ENCODE measurements around the gene GGTA1. TPM values are rescaled to one million over a fixed set of nuclear protein-coding genes. Genes with fewer than 3 reads are reported as not detected.

The GGTA1 gene
- total RNA-seq, 4 donors from 2014 or later = 10.8 to 34.0 (median 27.2) TPM

- DNase-seq = no peak
- H3K36me3 ChIP-seq = no peaks in the 10 kb centered on the region
- 71 to 88% methylated on average over 2 to 4 of the region's 4 CpGs for WGBS, 2 donors
- H3K27me3 ChIP-seq = no peaks in the 10 kb centered on the region
- intact Hi-C loops (cut with DNase I) = no loop called here
- H3K9me3 ChIP-seq = no peaks in the 10 kb centered on the region
- TF ChIP-seq, protein P1, sequence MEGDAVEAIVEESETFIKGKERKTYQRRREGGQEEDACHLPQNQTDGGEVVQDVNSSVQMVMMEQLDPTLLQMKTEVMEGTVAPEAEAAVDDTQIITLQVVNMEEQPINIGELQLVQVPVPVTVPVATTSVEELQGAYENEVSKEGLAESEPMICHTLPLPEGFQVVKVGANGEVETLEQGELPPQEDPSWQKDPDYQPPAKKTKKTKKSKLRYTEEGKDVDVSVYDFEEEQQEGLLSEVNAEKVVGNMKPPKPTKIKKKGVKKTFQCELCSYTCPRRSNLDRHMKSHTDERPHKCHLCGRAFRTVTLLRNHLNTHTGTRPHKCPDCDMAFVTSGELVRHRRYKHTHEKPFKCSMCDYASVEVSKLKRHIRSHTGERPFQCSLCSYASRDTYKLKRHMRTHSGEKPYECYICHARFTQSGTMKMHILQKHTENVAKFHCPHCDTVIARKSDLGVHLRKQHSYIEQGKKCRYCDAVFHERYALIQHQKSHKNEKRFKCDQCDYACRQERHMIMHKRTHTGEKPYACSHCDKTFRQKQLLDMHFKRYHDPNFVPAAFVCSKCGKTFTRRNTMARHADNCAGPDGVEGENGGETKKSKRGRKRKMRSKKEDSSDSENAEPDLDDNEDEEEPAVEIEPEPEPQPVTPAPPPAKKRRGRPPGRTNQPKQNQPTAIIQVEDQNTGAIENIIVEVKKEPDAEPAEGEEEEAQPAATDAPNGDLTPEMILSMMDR (IDR thresholded peaks at IDR 0.05) = no peak
- no peak for TF ChIP-seq POLR2A (IDR thresholded peaks at IDR 0.05)
- H3K4me1 ChIP-seq = peaks cover 10 to 33% (median 19%) of the 10 kb centered on the region in 3 donors
- H3K27ac ChIP-seq = no peak overlapping the region
- H3K4me3 ChIP-seq = no peak overlapping the region
Measured at GRCh38 chr9:121542025-121542424, 42.4 kb upstream of the GGTA1 start.

- Histone ChIP-seq H3K36me3 (no peaks in the 10 kb centered on the region), H3K27ac (no peak overlapping the region), H3K27me3 (no peaks in the 10 kb centered on the region), H3K9me3 (no peaks in the 10 kb centered on the region), H3K4me1 (peaks cover 10 to 35% (median 18%) of the 10 kb centered on the region in 3 donors), H3K4me3 (no peak overlapping the region)
- TF ChIP-seq POLR2A (IDR thresholded peaks at IDR 0.05) = no peak
- TF ChIP-seq, protein P1 (IDR thresholded peaks at IDR 0.05) = no peak
- no peak for DNase-seq
- intact Hi-C loops (cut with DNase I) = no loop called here
- WGBS, 2 donors = 93% methylated on average over 2 of the region's 3 CpGs
Measured at GRCh38 chr9:121541256-121541655, 41.6 kb upstream of the GGTA1 start.

DNA sequence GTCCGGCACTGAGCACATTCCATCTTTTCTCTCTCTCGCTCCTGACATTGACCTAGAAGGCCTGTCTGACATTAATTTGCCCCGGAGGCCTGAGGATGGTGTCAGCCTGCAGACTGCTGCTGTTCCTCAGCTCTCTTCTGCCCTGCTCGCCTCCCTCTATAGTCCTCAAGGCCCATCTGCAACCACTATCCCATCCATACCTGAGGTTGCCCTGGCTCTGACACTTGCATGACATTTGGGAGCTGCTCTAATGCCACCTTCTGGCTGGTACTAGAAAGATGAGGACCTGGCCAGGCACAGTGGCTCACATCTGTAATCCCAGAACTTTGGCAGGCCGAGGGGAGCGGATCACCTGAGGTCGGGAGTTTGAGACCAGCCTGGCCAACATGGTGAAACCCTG, 38.6 kb upstream of the GGTA1 start:
- H3K27ac ChIP-seq = peak overlapping the region in 2 of 4 donors; percentile 50 to 64
- 50 to 89% methylated on average over 4 of the region's 7 CpGs for WGBS, 2 donors
- H3K4me1 ChIP-seq = peaks cover 10 to 35% (median 14%) of the 10 kb centered on the region in 3 donors
- DNase-seq = no peak
- intact Hi-C loops (cut with DNase I) = loop anchor here (10.0 kb wide), 1 partner anchor 73 kb away; no protein-coding TSS in a partner anchor
- H3K4me3 ChIP-seq = no peak overlapping the region
- no peaks in the 10 kb centered on the region for H3K27me3 ChIP-seq
- no peaks in the 10 kb centered on the region for H3K36me3 ChIP-seq
- TF ChIP-seq, protein P1 (IDR thresholded peaks at IDR 0.05) = peak in 4 of 6 experiments; percentile 5 to 60 (median 23)
- no peak for TF ChIP-seq POLR2A (IDR thresholded peaks at IDR 0.05)
- no peaks in the 10 kb centered on the region for H3K9me3 ChIP-seq

DNA sequence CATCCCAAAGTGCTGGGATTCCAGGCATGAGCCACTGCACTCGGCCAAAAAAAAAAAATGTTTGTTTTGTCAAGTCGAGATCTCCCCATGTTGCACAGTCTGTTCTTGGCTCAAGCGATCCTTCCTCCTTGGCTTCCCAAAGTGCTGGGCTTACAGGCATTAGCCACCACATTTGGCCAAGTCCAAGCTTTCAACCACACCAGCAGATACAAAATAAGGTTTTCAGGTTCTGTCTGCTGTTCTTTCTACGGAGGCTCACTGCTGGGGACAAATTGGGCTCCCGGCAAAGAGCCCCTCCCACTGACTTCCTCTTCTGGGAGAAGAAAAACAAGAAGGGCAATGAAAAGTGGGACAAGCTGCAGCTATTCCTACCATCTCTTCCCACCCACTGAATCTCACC, 37.6 kb upstream of the GGTA1 start:
- H3K4me1 ChIP-seq = peaks cover 10 to 39% (median 14%) of the 10 kb centered on the region in 3 donors
- WGBS, 2 donors = 12 to 20% methylated on average over 5 of the region's 5 CpGs
- no peaks in the 10 kb centered on the region for H3K27me3 ChIP-seq
- intact Hi-C loops (cut with DNase I) = loop anchor here (10.0 kb wide), 1 partner anchor 72 kb away; no protein-coding TSS in a partner anchor
- H3K36me3 ChIP-seq = no peaks in the 10 kb centered on the region
- H3K9me3 ChIP-seq = no peaks in the 10 kb centered on the region
- peak overlapping the region; percentile 25 to 64 (median 50) for H3K27ac ChIP-seq
- DNase-seq = no peak
- H3K4me3 ChIP-seq = no peak overlapping the region
- TF ChIP-seq, protein P1 (IDR thresholded peaks at IDR 0.05) = no peak
- TF ChIP-seq POLR2A (IDR thresholded peaks at IDR 0.05) = no peak

- Histone ChIP-seq H3K27ac (peak overlapping the region in 3 of 4 donors; percentile 31 to 46 (median 42)), H3K4me3 (no peak overlapping the region), H3K36me3 (no peaks in the 10 kb centered on the region), H3K27me3 (no peaks in the 10 kb centered on the region), H3K9me3 (no peaks in the 10 kb centered on the region), H3K4me1 (peaks cover 10 to 52% (median 24%) of the 10 kb centered on the region in 3 donors)
- 84 to 95% methylated on average over 5 of the region's 5 CpGs for WGBS, 2 donors
- DNase-seq = no peak
- intact Hi-C loops (cut with DNase I) = loop anchor here (10.0 kb wide), 1 partner anchor 68 kb away; no protein-coding TSS in a partner anchor
- TF ChIP-seq, protein P1 (IDR thresholded peaks at IDR 0.05) = no peak
- TF ChIP-seq POLR2A (IDR thresholded peaks at IDR 0.05) = no peak
Measured at GRCh38 chr9:121532881-121533280, 33.2 kb upstream of the GGTA1 start.
